ENCODE measurements around the gene MAP3K2.

GRCh38 chr2:127270663-127271062 lies 117.1 kb downstream of the MAP3K2 start:
- TF ChIP-seq CTCF (IDR thresholded peaks at IDR 0.05; ENCODE audit: low read depth, low read length, poor library complexity, severe bottlenecking): peak; percentile 65
- no peak for TF ChIP-seq EZH2phosphoT487 (IDR thresholded peaks at IDR 0.05; ENCODE audit: borderline replicate concordance, low read length)
